ENCODE data around the gene ERI3. TPM values are rescaled to one million over a fixed set of nuclear protein-coding genes. Genes with fewer than 3 reads are reported as not detected.
A peak's percentile ranks its signal among the peaks of the same experiment; 100 is the strongest.

ERI3 gene
- polyA plus RNA-seq, 3 donors = 26.4 to 35.0 (median 26.6) TPM

DNA sequence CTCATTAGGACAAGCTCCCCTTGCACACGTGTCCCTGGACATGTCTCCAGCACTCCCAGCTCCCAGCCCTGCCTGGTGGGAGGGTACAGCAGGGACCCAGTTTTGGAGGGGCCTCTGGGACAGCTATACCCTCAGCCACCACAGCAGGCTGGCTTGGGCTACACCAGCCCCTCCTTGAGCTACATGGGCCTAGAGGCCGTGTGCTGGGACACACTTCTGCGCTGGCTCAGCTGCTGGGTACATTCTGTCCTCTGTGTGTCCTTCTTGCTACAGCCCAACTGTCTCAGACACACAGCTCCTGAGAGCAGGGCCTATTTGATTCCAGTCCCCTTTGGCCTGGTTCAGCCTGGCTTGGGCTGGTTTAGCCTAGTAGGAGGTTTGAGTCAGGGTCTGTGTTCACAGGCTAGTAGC lies 115.1 kb downstream of the ERI3 start:
- Histone ChIP-seq H3K4me1 (ENCODE audit: control insufficient read depth in 1 of 2, insufficient read depth in 2 of 2, low read length in 2 of 2) (peaks cover 16 to 17% of the 10 kb centered on the region in 2 donors), H3K36me3 (replicated peaks in 1 of 2; ENCODE audit: control insufficient read depth in 1 of 2, insufficient read depth in 2 of 2, low read length in 2 of 2) (peaks cover 0 to 11% of the 10 kb centered on the region in 2 donors), H3K4me3 (replicated peaks in 1 of 3; ENCODE audit: low read depth in 2 of 3, low read length in 3 of 3) (no peak overlapping the region), H3K27me3 (ENCODE audit: control insufficient read depth in 2 of 2, insufficient read depth in 2 of 2, low read length in 2 of 2) (no peaks in the 10 kb centered on the region), H3K79me2 (ENCODE audit: insufficient read depth, low read length) (no peaks in the 10 kb centered on the region), H3K9ac (ENCODE audit: insufficient read depth, low read length, poor library complexity, severe bottlenecking) (no peak overlapping the region), H3K9me3 (replicated peaks in 1 of 2; ENCODE audit: control insufficient read depth in 1 of 2, insufficient read depth in 1 of 2, low read length in 2 of 2) (no peaks in the 10 kb centered on the region), H4K20me1 (ENCODE audit: insufficient read depth, low read length) (no peaks in the 10 kb centered on the region), H3K4me2 (replicated peaks; ENCODE audit: extremely low read depth, low read length, poor library complexity, severe bottlenecking) (no peak overlapping the region), H2AFZ (ENCODE audit: insufficient read depth, low read depth, low read length, poor library complexity, severe bottlenecking) (no peak overlapping the region), H3K27ac (ENCODE audit: low read depth in 1 of 2, low read length in 2 of 2) (no peak overlapping the region)
- Mint-ChIP-seq H3K27me3 (ENCODE audit: low read depth in 3 of 3) (peaks cover 0 to 2% (median 0%) of the 10 kb centered on the region in 3 donors), H3K4me3 (no peak overlapping the region), H3K4me1 (peaks cover 19% of the 10 kb centered on the region), H3K36me3 (peaks cover 31 to 34% of the 10 kb centered on the region in 2 donors), H3K9me3 (peaks cover 0 to 2% (median 0%) of the 10 kb centered on the region in 7 donors), H3K27ac (peak overlapping the region in 1 of 7 donors; percentile 7)
- no peak for TF ChIP-seq CTCF (IDR thresholded peaks at IDR 0.05)
- WGBS (ENCODE audit: insufficient coverage) = 87% methylated on average over 3 of the region's 3 CpGs
- intact Hi-C loops (cut with micrococcal nuclease) = no loop called here
- DNase-seq = no peak

GRCh38 chr1:44239331-44239960 lies 115.6 kb downstream of the ERI3 start:
- no peaks in the 10 kb centered on the region for H4K20me1 ChIP-seq (ENCODE audit: insufficient read depth, low read length)

More at GRCh38 chr1:44239331-44239960, 115.6 kb downstream of the ERI3 start:
- H3K9me3 Mint-ChIP-seq = peaks cover 0 to 2% (median 0%) of the 10 kb centered on the region in 7 donors
- peaks cover 19% of the 10 kb centered on the region for H3K4me1 Mint-ChIP-seq
- no peaks in the 10 kb centered on the region for H3K27me3 ChIP-seq (ENCODE audit: control insufficient read depth in 2 of 2, insufficient read depth in 2 of 2, low read length in 2 of 2)
- H3K36me3 Mint-ChIP-seq = peaks cover 31 to 34% of the 10 kb centered on the region in 2 donors
- TF ChIP-seq CTCF (IDR thresholded peaks at IDR 0.05) = no peak
- no peaks in the 10 kb centered on the region for H3K9me3 ChIP-seq (replicated peaks in 1 of 2; ENCODE audit: control insufficient read depth in 1 of 2, insufficient read depth in 1 of 2, low read length in 2 of 2)
- 0% methylated on average over 1 of the region's 8 CpGs for WGBS (ENCODE audit: insufficient coverage)
- H3K27ac ChIP-seq (ENCODE audit: low read depth in 1 of 2, low read length in 2 of 2) = no peak overlapping the region
- intact Hi-C loops (cut with micrococcal nuclease) = no loop called here
- peak overlapping the region; percentile 24 for H3K9ac ChIP-seq (ENCODE audit: insufficient read depth, low read length, poor library complexity, severe bottlenecking)
- no peak overlapping the region for H3K4me2 ChIP-seq (replicated peaks; ENCODE audit: extremely low read depth, low read length, poor library complexity, severe bottlenecking)
- no peak overlapping the region for H3K4me3 Mint-ChIP-seq
- no peak overlapping the region for H2AFZ ChIP-seq (ENCODE audit: insufficient read depth, low read depth, low read length, poor library complexity, severe bottlenecking)
- H3K27me3 Mint-ChIP-seq (ENCODE audit: low read depth in 3 of 3) = peaks cover 0 to 2% (median 0%) of the 10 kb centered on the region in 3 donors
- H3K4me1 ChIP-seq (ENCODE audit: control insufficient read depth in 1 of 2, insufficient read depth in 2 of 2, low read length in 2 of 2) = peaks cover 16 to 17% of the 10 kb centered on the region in 2 donors
- peaks cover 0 to 11% of the 10 kb centered on the region in 2 donors for H3K36me3 ChIP-seq (replicated peaks in 1 of 2; ENCODE audit: control insufficient read depth in 1 of 2, insufficient read depth in 2 of 2, low read length in 2 of 2)
- H3K79me2 ChIP-seq (ENCODE audit: insufficient read depth, low read length) = no peaks in the 10 kb centered on the region
- DNase-seq = no peak
- H3K27ac Mint-ChIP-seq = peak overlapping the region in 1 of 7 donors; percentile 7
- no peak overlapping the region for H3K4me3 ChIP-seq (replicated peaks in 1 of 3; ENCODE audit: low read depth in 2 of 3, low read length in 3 of 3)
